HG03139 (cell line): Measurements from ENCODE around the gene PPP2R3A.

Experiments used
- ATAC-seq: cut with Tn5 transposase; IDR thresholded peaks from one replicate; pipeline ENCODE4 v1.9.1; 2021; ENCODE audit not compliant: unreplicated experiment

PPP2R3A gene

DNA sequence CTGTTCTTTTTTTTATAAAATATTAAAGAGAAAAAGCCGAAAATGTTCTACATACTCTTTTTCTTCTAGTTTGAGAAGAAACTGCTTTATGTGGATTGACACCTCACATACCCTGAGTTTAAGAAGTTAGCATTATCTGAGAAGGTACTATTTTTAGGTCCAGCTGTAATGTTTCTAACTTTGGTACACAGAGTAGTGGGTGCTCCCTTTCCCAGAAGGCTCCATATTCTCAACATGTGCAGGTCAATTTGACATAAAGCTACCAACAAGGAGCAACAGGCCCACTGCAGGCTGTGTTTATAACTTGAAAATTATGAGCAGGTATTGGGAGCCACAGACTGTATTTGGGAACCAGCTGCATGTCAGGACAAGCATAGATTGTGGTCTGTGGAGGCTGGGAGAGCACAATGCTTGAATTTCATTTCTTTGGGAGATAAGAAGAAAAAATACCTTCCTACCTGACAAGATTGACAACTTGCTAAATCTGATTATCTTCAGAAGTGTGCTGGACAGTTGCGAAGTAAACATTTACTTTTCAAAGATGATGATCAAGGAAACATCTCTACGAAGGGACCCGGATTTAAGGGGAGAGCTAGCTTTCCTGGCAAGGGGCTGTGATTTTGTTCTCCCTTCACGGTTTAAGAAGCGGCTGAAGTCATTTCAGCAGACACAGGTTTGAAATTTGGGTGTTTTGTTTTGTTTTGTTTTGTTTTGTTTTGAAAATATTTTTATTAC is 57.2 kb downstream of the PPP2R3A start:
- no peak for ATAC-seq

DNA sequence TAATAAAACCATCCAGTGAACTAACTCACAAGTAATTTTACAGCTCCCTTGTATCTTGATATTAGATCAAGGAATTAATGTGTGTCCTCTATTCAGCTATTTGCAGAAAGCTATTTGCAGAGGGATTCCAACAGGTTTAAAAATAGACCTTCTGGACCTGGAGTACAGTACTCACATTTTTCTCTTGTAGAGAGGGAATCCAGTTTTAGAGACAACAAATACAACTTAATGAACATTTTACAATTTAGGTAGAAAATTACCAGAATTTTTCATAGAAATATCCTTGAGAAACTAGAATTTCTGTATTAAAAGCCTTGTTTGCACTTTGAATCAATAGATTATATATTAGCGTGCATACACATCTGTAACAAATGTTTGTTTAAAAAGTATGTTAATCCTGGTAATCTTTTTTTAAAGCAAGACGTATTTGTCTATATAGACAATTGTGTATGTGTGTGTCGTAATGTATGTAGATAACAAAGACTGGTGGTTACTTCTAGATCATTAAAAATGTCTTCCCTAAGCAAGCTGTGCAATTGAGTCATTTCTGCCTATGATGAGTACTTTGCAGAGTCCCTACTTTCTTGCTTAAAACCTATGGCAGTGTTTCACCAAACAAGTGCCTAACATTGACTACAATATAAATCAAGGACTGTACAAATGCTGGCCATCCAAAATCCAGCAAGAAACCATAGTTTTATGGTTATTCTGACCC is 57.9 kb downstream of the PPP2R3A start:
- ATAC-seq: no peak

DNA sequence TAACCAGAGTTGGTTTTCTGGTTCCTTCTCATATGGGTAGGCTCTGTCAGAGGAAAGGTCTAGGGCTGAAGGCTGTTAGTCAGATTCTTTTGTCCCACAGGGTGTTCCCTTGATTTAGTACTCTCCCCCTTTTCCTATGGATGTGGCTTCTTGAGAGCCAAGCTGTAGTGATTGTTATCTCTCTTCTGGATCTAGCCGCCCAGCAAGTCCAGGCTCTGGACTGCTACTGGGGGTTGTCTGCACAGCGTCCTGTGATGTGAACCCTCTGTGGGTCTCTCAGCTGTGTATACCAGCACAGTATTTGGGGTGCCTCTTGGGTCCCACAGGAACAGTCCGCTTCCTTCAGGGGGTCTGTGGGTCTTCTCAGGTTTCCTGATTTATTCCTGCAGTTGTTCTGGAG is 70.8 kb downstream of the PPP2R3A start:
- ATAC-seq: no peak

DNA sequence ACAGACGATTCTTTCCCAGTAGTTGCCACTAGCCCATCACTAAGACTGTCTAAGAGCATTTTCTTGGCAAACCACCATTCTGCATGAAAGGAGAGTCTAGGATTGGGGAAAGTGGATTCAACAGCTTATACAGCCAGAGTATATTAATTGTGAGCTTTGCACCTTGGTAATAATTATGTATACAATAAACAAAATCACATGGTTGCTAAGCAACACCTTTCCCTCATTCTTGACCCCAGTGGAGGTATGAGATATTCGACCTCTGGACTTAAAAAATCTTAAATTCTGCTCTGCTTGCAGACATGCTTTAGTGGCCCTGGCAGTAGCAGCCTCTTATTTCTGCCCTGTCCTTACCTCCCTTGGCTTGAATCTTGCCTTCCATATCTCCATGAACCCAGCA is 73.1 kb downstream of the PPP2R3A start:
- ATAC-seq: no peak

DNA sequence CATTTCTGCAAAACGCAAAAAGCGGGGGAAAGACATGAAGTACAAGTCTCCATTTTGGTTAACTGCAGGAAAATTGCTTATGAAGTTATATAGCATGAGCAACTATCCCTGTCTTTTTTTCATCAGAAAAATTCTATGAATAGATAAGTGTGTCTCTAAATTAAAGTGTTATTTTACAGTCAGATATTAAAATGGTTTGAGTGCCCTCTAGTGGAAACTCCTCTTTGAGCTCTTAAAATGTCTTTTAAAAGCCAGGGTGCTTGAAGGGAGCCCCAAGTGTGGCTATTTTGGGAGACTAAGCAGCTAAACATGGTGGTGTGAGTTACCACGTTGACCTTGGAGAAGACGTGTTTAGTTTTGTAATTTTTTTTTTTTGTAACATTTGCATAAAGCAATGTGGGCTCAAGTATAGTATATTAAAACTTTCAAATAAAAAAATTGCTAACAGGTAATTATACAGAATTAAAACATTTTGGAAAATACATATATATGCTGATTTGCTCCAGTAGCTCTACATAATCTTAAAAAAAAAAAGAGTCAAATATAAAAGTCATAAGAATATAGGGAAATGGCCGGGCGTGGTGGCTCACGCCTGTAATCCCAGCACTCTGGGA is 77.2 kb downstream of the PPP2R3A start:
- no peak for ATAC-seq

DNA sequence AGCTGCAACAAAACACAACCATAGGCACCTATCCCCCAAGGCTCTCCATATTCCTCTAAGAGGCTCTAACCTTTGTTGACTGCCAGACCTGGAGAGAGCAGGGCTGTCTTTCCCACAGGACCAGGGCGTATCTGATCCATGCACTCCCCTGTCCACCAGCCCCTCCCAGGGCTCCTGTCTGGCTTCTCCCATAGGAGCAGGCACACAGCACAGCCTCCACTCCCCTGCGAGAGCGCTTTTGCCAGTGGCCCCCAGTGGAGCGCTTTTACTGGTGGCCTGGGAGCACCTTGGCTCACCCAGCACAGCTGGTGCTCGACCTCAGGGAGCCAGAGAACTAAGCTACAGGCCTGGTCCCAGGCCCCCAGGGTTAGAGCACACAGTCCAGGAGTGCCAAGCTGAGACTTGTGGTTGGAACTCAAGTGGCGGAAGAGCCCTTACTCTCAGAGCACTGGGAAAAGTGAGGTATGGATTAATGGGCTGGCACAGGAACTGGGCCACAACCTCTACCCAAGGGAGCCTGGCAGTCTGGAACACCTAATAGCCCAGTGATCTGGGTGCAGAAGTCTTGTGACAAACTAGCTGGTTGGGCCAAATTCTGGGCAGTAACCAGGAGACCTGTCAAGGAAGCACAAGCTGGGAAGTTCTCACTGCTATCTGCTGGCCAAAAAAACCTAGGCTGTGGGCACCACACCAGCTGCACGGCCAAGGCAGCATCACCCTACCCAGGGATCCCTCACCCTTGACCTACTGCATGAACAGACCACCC is 79.6 kb downstream of the PPP2R3A start:
- ATAC-seq: no peak

DNA sequence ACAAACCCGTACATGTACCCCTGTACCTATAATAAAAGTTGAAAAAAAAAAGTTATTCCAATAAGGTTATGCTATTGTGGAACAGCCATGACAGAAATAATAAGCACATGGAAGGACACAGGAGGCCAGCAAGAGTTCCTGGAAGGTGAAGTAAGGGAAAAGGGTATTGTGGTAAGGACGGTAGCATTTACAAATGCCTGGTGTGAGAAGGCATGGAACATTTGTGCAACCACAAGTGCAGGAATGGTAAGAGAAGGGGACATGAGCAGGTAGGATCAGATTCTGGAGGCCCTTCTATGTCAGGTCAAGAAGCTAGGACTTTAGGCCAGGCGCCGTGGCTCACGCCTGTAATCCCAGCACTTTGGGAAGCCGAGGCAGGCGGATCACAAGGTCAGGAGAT is 82.5 kb downstream of the PPP2R3A start:
- no peak for ATAC-seq

DNA sequence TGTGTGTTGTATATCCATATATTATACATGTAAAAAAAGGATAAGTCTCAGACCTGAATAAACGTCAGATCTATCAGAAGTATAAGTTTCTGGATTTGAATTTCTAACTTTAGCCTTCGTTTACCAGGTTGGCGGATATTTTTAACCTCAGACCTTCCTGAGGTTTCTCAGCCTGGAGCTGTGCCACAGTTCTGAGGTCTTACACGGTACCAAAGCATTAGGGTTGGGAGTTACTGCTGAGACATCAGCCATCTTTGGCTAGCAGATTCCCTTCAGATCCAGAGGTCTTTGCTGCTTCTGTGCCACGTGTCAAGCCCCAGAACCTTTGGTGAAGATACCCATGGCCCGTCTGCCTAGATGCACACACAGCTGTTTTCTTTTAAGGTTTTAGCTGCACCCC is 84.7 kb downstream of the PPP2R3A start:
- ATAC-seq: no peak

DNA sequence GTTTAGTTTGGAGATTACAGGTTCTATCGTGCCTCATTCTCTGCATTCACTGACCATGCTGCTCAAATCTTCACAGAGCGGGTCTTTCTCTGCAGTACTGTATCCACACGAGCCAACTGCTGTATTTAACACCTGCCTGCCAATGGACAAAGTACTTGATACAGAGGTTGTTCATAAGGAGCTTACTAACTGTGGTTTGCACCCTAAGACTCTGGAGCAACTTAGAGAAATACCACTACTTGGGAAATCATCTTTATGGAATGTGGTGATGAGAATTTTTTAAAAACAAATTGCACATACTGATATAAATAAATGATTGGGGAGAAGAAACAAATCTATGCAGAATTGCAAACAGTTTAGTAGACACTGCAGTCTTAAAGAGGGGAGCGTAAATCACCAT is 90.0 kb downstream of the PPP2R3A start:
- ATAC-seq: no peak

DNA sequence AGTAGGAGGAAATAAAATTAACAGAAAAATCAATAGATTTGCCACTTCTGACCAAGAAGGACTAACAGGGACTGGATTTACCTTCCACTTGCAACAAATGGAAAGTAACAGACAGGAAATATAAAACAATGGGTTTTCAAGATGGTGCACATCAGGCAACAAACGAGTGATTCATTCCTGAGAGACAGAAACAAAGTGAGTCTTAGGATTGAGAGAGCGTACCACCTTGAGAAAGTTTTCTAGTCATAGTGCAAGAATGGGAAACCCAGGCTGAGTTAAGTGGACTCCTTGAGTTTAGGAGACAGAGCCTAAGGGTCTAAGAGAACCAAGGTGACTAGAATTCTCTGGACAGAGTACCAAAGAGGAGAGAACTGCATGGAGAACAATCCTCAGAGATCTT is 101.7 kb downstream of the PPP2R3A start:
- no peak for ATAC-seq

DNA sequence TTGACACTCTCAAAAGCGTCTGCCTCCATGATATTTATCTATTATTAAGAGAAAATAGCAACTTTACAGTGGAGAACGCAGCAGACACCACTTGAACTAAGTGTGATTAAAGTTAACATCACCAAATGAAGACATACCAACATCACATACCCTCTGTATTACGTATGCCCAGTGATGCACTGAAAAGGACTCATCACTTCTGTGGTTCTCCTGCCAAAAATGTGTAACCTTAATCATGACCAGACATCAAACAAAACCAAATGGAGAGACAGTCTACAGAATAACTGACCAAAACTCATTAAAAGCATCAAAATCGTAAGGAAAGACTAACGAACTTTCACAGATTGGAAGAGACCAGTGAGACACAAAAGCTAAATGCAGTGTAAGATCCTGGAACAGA is 103.2 kb downstream of the PPP2R3A start:
- ATAC-seq: no peak

DNA sequence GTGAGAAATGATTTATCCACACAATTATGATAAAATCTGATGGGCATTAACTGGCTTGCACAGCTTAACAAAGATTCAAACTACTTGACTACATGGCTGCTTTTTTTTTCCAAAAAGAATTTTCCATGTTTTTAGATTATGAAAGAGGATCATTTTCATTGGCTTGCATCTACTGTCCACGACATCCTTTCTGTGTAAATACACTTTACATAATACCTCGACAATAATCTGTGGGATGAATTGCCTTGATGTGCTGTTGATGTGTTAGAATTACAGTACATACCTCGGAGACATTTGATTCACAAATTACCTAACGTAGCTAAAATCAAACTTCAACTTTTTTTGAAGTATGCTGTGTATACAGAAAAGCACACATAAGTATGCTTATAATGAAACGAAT is 104.4 kb downstream of the PPP2R3A start:
- no peak for ATAC-seq

DNA sequence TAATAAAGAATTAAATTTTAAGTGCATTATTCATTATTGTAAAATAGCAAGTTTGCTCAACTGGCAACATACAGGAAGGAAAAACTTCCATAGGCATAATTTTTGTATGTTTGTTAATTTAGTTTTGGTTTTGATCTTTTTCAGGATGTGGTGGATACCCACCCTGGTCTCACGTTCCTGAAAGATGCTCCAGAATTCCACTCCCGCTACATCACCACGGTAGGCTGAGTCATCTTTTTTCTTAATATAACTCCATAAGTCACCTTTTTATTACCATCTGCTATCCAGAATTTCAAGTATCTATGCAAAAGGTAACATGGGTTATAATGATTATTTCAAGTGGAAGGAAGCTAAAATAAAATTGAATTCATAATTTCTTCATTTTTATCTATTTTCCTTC is 104.8 kb downstream of the PPP2R3A start:
- no peak for ATAC-seq

DNA sequence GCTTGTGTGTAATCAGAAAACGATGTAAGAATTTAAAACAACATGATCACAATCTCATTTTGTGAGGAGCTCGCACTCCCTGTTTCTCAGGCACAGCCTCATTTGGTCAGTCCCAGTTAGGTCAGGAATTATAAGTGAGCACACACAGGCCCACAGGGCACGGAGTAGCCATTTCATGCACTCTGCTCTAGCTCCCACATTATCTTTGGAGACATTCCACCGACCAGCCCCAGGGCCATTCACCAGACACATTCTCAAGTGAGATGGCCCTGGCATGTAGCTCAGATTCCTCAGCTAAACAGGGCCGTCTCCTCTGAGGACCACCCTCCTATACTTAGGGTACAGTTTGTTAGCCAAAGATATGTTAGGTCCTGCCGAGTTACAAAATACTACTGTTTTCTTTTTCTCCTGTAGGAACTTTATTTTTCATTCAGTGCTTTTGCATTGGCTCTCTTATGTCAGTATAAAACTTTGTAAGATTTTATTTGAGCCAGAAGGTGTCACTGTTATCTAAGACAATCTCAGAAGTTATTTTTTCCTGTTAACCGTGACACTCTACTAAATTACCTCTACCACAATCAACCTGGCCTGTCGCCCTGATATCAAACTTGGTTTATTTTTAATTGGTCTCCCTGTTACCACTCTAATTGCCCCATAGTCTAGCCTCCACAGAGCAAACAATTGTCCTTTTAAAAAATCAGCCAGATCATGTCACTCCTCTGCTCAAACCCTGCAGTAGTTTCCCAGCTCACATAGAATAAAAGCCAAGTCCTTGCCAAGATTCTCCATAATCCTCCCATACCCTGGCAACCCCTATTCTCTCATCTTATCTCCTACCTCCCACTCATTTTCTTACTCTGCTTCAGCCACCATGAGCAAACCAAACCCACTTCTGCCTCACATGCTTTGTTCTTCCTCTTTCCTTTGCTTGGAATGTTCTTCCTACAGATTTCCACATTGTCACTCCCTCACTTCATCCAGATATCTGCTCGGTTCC is 105.7 kb downstream of the PPP2R3A start:
- no peak for ATAC-seq

DNA sequence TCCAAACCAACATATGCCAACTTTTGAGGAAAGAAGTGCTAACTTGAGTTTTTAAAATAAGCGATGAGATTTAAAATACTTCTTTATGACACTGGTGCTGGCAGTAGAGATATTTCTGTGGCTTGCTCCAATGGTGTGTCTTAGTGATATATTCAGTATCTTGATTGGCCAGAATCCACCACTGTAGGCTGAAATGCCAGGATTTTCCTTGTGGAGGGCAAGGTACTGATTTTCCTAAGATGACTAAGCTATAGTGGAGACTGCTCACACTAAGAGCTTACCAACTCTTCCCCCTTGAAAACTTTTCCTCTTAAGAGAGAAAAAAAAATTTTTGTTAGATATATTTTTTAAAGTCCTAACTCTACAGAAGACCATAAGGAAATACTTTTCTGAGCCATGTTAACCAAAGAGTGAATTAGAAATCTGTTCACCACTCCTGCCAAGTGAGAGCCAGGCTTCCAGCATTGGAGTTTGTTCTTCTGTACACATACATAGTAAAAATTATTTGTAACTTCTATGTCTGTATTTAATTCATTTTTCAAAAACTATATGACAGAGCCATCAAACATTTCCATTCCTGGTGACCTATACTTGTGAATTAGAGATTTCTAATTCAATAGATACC is 109.1 kb downstream of the PPP2R3A start:
- ATAC-seq: no peak

DNA sequence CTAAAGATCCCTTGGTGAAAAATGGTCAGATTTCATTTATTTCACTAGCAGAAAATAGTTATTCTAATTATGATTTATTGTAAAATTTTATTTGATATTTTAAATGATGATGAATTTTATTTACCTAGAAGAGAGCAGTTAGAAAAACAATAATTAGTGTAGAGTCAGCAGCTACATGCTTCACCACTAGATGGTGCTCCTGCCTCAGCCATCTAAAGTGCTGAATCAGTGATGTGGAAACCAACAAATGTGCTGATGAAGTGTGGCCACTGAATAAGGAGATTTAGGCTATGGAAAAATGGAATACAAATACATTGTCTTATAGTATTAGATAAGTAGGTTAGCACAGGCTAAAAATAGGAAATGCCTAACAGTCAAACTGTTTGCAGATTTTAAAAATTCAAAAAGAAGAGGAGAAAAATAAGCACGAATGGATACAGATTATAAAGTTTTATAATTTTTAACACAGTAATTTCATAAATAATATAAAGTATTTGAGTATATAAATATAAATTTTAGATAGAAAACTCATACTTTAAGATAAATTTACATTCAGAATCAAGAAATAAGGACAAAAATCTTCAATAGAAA is 109.8 kb downstream of the PPP2R3A start:
- no peak for ATAC-seq

DNA sequence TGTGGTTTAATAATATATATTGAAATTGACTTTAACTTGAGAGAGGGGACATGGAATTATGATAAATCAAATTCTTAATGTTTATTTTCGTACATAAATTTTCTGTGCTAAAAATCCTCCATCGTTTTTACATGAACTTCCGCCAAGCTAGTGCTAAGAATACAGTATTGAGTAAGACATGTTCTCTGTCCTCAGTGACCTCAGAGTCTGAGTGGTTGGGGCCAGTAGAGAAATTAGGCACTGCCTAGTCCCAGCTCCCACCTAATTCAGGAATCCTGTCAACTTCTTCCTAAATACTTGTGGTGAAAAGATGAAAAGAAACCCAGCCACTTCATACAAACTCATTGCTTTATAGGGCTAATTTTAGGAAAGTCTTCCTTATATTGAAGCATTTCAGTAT is 110.3 kb downstream of the PPP2R3A start:
- no peak for ATAC-seq

DNA sequence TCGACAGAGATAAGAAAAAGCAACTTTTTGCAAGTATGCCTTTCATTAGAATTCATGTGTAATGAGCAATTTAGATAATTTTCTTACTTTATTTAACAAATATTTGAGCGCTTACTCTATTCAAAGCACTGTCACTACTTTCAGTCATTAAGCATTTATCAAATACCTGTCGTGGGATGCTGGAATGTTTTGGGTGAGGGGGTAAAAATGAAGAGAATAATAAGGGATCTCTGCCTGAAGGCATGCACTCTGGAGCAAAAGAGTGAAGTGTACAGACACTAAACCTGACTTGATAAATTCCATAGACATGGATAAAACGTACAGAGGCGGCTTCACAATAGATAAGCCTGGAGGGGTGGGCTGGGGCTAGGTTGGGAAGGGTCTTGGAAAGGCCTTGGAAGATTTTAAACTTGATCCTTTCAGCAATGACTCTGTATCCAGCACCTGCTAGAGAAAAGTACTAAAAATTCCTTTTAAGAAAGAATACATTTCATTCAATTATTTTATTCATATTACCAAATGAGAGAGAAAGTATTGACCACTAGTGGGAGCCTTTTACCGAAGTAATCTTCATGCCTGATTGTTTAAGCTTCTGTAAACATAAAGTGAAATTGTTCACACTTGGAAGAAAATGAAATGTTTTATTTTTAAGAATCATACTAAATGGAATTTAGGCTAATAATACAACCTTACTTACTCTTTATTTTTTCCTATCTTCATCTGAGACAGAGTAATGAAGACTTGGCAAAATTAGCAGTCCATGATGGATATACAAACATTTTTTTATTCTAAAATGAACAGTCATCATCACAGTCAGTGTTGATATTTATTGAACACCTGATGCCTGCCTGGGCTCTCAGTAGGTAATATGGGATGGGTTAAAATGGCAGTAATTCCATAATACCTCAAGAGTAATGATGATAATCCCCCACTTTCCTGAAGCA is 113.2 kb downstream of the PPP2R3A start:
- ATAC-seq: no peak
